Right atrium auricular region (tissue), 2 donors: ENCODE measurements around the gene CLCN6. TPM values are rescaled to one million over a fixed set of nuclear protein-coding genes. Genes with fewer than 3 reads are reported as not detected.

Source experiments
- DNase-seq: peaks from one replicate; pipeline ENCODE4 v3.0.0-alpha.2; 2019; ENCODE audit warnings: low spot score
- H3K27ac ChIP-seq, 2 donors: fragments of 200-600 bp; sonication (generic); 1 replicate in 1 of 2; 2 replicates in 1 of 2; pipeline ENCODE4 v1.5.1; 2016 to 2019
- H3K27me3 ChIP-seq, 2 donors: fragments of 200-600 bp; sonication (generic); one replicate each; pipeline versions ENCODE4 v1.5.1 to v1.6.0; 2017 to 2019
- H3K36me3 ChIP-seq: fragments of 200-600 bp; sonication (generic); one replicate; pipeline ENCODE4 v1.5.1; 2016
- H3K4me1 ChIP-seq, 2 donors: fragments of 200-600 bp; sonication (generic); one replicate each; pipeline versions ENCODE4 v1.5.1 to v1.6.0; 2017 to 2019
- H3K4me3 ChIP-seq, 2 donors: fragments of 200-600 bp; sonication (generic); 1 replicate in 1 of 2; 2 replicates in 1 of 2; pipeline ENCODE4 v1.5.1; 2017 to 2019; ENCODE audit warnings: mild to moderate bottlenecking in 1 of 2, moderate library complexity in 1 of 2
- H3K9me3 ChIP-seq, 2 donors: fragments of 200-600 bp; sonication (generic); one replicate each; pipeline ENCODE4 v1.5.1; 2019
- total RNA-seq, 2 donors: library from RNA; depleted of rRNA; stranded (reverse); fragments of >200 nt; gene quantifications; one replicate each; pipeline ENCODE4 v1.1.0, GENCODE V29; 2016
- TF ChIP-seq, protein P1 (sequence below), 2 donors: fragments of 200-600 bp; sonication (generic); IDR thresholded peaks; one replicate each; pipeline ENCODE4 v1.5.1; 2019; ENCODE audit warnings: antibody characterized with exemption in 2 of 2

The CLCN6 gene
- total RNA-seq, 2 donors from 2014 or later, result 14.8 to 15.2 TPM

DNA sequence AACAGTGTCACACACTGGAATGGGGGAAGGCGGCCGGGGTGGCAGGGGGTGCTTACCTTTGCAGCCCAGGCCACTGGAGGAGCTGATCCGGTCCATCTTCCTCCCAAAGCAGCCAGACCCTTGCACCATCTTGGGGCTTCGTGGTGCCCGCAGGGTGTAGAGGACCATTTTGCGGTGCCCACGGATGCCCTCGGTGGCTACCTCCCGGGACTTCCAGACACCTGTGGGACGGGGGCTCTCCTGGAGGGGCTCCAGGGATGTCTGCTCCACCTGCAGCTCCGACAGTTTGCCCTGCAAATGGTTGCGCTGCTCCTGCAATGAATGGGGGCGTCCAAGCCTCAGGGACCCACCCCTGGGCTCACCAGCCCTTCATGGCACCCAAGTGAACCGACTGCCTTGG, 52.2 kb downstream of the CLCN6 start:
- H3K27me3 ChIP-seq, result peaks cover 0 to 4% of the 10 kb centered on the region in 2 donors
- H3K9me3 ChIP-seq, result no peaks in the 10 kb centered on the region
- H3K4me3 ChIP-seq, result peak overlapping the region; percentile 38 to 45
- H3K36me3 ChIP-seq, result peaks cover 19% of the 10 kb centered on the region
- H3K4me1 ChIP-seq, result peaks cover 0 to 8% of the 10 kb centered on the region in 2 donors
- H3K27ac ChIP-seq, result peak overlapping the region; percentile 72 to 94
- no peak for DNase-seq
- TF ChIP-seq, protein P1, sequence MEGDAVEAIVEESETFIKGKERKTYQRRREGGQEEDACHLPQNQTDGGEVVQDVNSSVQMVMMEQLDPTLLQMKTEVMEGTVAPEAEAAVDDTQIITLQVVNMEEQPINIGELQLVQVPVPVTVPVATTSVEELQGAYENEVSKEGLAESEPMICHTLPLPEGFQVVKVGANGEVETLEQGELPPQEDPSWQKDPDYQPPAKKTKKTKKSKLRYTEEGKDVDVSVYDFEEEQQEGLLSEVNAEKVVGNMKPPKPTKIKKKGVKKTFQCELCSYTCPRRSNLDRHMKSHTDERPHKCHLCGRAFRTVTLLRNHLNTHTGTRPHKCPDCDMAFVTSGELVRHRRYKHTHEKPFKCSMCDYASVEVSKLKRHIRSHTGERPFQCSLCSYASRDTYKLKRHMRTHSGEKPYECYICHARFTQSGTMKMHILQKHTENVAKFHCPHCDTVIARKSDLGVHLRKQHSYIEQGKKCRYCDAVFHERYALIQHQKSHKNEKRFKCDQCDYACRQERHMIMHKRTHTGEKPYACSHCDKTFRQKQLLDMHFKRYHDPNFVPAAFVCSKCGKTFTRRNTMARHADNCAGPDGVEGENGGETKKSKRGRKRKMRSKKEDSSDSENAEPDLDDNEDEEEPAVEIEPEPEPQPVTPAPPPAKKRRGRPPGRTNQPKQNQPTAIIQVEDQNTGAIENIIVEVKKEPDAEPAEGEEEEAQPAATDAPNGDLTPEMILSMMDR (IDR thresholded peaks at IDR 0.05), result no peak

DNA sequence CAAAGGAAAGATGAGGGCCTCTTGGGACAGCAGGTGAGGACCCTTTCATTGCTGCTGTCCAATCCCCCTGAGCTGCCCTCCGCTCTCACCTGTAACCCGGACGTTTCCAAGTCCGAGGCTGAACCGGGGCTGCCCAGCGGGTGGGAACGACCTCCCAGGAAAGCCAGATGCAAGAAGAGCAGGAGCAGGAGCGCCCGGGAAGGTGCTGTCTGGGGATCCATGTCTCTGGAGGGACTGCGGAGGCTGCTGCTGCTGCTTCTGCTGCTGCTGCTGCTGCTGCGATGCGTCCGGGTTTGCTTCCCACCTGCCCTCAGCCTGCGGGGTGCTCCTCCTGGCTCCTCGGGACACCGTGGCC, 52.6 kb downstream of the CLCN6 start, which contains the start of gene NPPB:
Gene NPPB, minus strand, starts transcription at position 333 of the 355 bp plus-strand sequence. Its CDS starts 112 bp downstream, at position 221.
- H3K36me3 ChIP-seq, result peaks cover 19% of the 10 kb centered on the region
- DNase-seq, result no peak
- peaks cover 0 to 4% of the 10 kb centered on the region in 2 donors for H3K27me3 ChIP-seq
- no peaks in the 10 kb centered on the region for H3K9me3 ChIP-seq
- H3K4me3 ChIP-seq, result peak within 1 kb of the TSS; percentile 38 to 45
- H3K4me1 ChIP-seq, result peaks cover 0 to 8% of the 10 kb centered on the region in 2 donors
- H3K27ac ChIP-seq, result peak within 1 kb of the TSS; percentile 72 to 94
- TF ChIP-seq, protein P1 (IDR thresholded peaks at IDR 0.05), result no peak

DNA sequence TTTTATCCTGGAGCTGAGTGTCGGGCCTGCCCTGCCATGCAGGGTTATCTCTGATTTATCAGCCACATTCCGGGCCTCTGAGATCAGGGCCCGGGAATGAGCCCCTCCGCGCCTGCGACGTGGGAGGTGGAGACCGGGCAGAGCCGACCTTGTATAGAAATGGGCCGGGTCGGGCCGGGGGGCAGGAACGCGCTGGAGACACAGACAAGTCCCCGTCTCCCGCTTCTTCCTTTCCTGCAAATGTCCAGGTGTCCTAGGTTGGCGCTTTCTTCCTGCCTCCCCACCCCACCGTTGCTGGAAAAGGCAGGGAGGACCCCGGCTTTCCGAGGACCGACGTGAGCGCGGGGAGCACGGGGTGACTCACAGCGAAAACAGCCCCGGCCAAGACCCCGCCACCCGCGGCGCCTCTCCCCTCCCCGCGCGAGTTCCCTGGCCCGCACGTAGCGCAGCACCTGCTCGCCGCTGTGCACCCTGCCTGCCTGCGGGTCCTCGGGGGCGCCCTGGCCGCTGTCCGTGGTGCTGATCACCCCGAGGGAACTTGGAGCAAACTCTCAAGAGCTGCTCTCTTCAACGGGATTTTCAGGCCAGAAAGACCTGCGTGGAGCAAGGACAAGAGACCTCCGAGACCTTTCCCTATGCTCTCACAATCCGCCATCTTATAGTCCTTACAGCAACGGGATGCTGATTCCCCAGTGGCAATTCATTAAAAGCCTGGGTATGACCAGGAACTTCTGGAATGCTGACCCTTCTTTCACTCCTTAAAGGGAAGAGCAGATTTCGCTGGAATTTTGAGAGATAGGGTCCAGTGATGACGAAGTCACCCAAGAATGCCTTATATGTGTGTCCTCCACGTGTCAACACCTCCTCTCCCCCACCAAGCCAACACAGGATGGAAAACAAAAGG, 53.2 kb downstream of the CLCN6 start:
- Histone ChIP-seq H3K4me3 (peak overlapping the region; percentile 38 to 45), H3K9me3 (no peaks in the 10 kb centered on the region), H3K36me3 (peaks cover 19% of the 10 kb centered on the region), H3K27me3 (peaks cover 0 to 4% of the 10 kb centered on the region in 2 donors), H3K27ac (peak overlapping the region; percentile 72 to 94), H3K4me1 (peaks cover 0 to 8% of the 10 kb centered on the region in 2 donors)
- DNase-seq, result no peak
- TF ChIP-seq, protein P1 (IDR thresholded peaks at IDR 0.05), result no peak

DNA sequence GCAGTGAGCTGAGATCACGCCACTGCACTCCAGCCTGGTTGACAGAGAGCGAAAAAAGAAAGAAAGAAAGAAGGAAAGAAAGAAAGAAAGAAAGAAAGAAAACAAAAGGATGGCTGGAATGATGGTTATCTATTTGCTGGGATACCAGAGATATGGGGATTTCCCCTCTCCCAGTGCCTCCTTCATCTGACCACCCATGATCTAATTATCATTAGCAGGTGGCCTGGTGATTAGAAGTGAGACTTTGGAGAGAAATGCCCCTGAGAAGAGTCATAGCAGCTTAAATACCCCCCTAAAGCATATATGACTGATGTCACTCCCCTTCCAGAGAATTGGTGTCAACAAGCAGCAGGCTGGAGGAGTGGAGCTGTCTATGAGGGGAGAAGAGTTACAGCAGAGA, 54.1 kb downstream of the CLCN6 start:
- Histone ChIP-seq H3K27ac (peak overlapping the region in 1 of 2 donors; percentile 94), H3K36me3 (peaks cover 19% of the 10 kb centered on the region), H3K4me1 (peaks cover 0 to 8% of the 10 kb centered on the region in 2 donors), H3K27me3 (peaks cover 0 to 4% of the 10 kb centered on the region in 2 donors), H3K9me3 (no peaks in the 10 kb centered on the region), H3K4me3 (no peak overlapping the region)
- TF ChIP-seq, protein P1 (IDR thresholded peaks at IDR 0.05), result no peak
- DNase-seq, result no peak

DNA sequence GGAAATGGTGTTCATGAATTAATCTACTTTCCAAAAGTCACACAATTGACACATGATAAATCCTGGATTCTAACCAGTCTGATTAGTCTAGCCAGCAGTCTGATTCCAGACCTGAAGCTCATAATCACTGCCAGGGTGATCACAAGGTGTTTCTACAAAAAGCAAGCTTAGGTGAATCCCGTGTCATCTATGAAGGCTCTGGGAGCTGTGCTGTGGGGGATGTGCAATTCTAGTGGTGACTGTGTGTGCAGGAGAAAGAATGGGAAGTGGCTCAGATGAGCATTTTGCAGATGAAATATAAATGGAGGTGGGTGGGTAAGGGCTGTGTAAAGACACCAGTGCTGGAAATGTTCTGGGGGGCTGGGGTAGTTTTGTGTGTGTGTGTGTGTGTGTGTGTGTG, 54.6 kb downstream of the CLCN6 start:
- no peak overlapping the region for H3K4me3 ChIP-seq
- H3K4me1 ChIP-seq, result peaks cover 0 to 8% of the 10 kb centered on the region in 2 donors
- peaks cover 19% of the 10 kb centered on the region for H3K36me3 ChIP-seq
- H3K9me3 ChIP-seq, result no peaks in the 10 kb centered on the region
- peak overlapping the region in 1 of 2 donors; percentile 94 for H3K27ac ChIP-seq
- TF ChIP-seq, protein P1 (IDR thresholded peaks at IDR 0.05), result no peak
- no peak for DNase-seq
- peaks cover 0 to 4% of the 10 kb centered on the region in 2 donors for H3K27me3 ChIP-seq
